Thyroid gland (tissue), 4 donors: ENCODE data around the gene DDA1. TPM values are rescaled to one million over a fixed set of nuclear protein-coding genes. Genes with fewer than 3 reads are reported as not detected.

Experiments
- DNase-seq, 2 donors: peaks; one replicate each; pipeline ENCODE4 v3.0.0-alpha.2; 2019
- H3K27ac ChIP-seq, 3 donors: fragments of 200-600 bp; sonication (generic); 1 replicate in 2 of 3; 2 replicates in 1 of 3; pipeline ENCODE4 v1.5.1; 2016 to 2019; ENCODE audit warnings: mild to moderate bottlenecking in 1 of 3, moderate library complexity in 1 of 3
- H3K27me3 ChIP-seq: fragments of 200-600 bp; sonication (generic); one replicate; pipeline ENCODE4 v1.5.1; 2019
- H3K36me3 ChIP-seq, 2 donors: fragments of 200-600 bp; sonication (generic); one replicate each; pipeline ENCODE4 v1.5.1; 2016 to 2019
- H3K4me1 ChIP-seq, 2 donors: fragments of 200-600 bp; sonication (generic); one replicate each; pipeline ENCODE4 v1.5.1; 2017 to 2019
- H3K4me3 ChIP-seq, 3 donors: fragments of 200-600 bp; sonication (generic); replicated peaks in 1 of 3; 1 replicate in 2 of 3; 2 replicates in 1 of 3; pipeline ENCODE4 v1.5.1; 2016; ENCODE audit warnings: mild to moderate bottlenecking in 1 of 3
- H3K9me3 ChIP-seq: fragments of 200-600 bp; sonication (generic); one replicate; pipeline ENCODE4 v1.5.1; 2017
- POLR2A ChIP-seq, 2 donors: fragments of 450-650 bp; IDR thresholded peaks; one replicate each; pipeline ENCODE4 v1.6.1; 2017; ENCODE audit warnings: antibody characterized with exemption in 2 of 2, mild to moderate bottlenecking in 2 of 2, moderate library complexity in 1 of 2
- WGBS, 2 donors: methylation state at CpG; one replicate each; pipeline ENCODE4 v1.1.5; 2017; 5-methylcytosine and 5-hydroxymethylcytosine counted together
- intact Hi-C: fragments of 100-400 bp; cut with DNase I; formaldehyde crosslinking; loops from one replicate; pipeline ENCODE4 v1.15.1; 2023
- total RNA-seq, 4 donors: library from RNA; depleted of rRNA; stranded (reverse); fragments of >200 nt; gene quantifications; one replicate each; pipeline ENCODE4 v1.2.3, GENCODE V29; 2016
- TF ChIP-seq, protein P1 (sequence below), 6 experiments: fragments of 200-600 bp in 3 of 6; fragments of 450-650 bp in 3 of 6; sonication (generic) in 3 of 6; IDR thresholded peaks; one replicate each; pipeline ENCODE4 v1.5.1; 2016 to 2019; ENCODE audit warnings: antibody characterized with exemption in 6 of 6, mild to moderate bottlenecking in 2 of 6, inconsistent platforms in 1 of 6, moderate library complexity in 1 of 6

Gene DDA1
- total RNA-seq, 4 donors from 2014 or later = 14.5 to 40.4 (median 20.1) TPM

DNA sequence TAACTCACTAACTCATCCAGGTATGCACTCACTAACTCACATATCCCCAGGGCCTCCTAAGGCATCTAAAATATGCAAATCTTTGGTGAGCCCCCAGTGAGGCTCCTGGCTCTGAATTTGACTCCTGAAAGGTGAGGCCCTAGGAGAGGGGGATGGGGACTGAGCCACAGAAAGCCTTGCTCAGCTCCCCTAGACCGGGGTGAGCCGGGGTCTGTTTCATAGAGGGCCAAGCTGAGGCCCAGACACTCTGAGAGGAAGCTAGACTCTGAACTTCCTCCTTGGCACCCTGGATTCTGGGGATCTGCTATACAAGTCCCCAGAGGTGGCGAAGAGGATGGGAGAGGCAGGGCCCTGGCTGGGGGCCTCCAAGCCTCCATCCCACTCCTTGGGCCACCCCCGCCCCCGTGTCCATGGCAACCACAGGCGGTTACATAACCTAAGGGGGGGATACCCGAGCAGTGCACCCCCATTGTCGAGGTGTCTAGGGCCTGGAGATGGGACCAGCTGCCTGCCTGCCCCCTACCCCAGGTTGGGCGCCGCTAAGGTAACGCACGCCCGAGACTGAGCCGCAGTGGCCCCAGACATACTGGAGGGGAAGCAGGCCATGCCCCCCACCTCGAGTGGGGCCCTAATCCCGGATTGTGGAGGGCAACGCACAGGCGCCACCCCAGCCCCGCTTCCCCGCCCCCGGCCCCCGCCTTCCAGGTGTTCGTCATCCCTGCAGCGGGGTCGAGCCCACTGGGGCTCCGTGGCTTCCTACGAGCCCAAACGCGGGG is 6.8 kb upstream of the DDA1 start:
- no peak for TF ChIP-seq POLR2A (IDR thresholded peaks at IDR 0.05)
- TF ChIP-seq, protein P1, sequence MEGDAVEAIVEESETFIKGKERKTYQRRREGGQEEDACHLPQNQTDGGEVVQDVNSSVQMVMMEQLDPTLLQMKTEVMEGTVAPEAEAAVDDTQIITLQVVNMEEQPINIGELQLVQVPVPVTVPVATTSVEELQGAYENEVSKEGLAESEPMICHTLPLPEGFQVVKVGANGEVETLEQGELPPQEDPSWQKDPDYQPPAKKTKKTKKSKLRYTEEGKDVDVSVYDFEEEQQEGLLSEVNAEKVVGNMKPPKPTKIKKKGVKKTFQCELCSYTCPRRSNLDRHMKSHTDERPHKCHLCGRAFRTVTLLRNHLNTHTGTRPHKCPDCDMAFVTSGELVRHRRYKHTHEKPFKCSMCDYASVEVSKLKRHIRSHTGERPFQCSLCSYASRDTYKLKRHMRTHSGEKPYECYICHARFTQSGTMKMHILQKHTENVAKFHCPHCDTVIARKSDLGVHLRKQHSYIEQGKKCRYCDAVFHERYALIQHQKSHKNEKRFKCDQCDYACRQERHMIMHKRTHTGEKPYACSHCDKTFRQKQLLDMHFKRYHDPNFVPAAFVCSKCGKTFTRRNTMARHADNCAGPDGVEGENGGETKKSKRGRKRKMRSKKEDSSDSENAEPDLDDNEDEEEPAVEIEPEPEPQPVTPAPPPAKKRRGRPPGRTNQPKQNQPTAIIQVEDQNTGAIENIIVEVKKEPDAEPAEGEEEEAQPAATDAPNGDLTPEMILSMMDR (IDR thresholded peaks at IDR 0.05) = no peak
- Histone ChIP-seq H3K27ac (peak overlapping the region in 2 of 3 donors; percentile 90 to 91), H3K4me1 (peaks cover 36 to 37% of the 10 kb centered on the region in 2 donors), H3K27me3 (no peaks in the 10 kb centered on the region), H3K4me3 (peak overlapping the region in 2 of 3 donors; percentile 17 to 75), H3K36me3 (peaks cover 0 to 2% of the 10 kb centered on the region in 2 donors), H3K9me3 (no peaks in the 10 kb centered on the region)
- DNase-seq = peak in 1 of 2 donors; percentile 24
- WGBS, 2 donors = 12 to 40% methylated on average over 2 to 7 of the region's 29 CpGs
- intact Hi-C loops = no loop called here

DNA sequence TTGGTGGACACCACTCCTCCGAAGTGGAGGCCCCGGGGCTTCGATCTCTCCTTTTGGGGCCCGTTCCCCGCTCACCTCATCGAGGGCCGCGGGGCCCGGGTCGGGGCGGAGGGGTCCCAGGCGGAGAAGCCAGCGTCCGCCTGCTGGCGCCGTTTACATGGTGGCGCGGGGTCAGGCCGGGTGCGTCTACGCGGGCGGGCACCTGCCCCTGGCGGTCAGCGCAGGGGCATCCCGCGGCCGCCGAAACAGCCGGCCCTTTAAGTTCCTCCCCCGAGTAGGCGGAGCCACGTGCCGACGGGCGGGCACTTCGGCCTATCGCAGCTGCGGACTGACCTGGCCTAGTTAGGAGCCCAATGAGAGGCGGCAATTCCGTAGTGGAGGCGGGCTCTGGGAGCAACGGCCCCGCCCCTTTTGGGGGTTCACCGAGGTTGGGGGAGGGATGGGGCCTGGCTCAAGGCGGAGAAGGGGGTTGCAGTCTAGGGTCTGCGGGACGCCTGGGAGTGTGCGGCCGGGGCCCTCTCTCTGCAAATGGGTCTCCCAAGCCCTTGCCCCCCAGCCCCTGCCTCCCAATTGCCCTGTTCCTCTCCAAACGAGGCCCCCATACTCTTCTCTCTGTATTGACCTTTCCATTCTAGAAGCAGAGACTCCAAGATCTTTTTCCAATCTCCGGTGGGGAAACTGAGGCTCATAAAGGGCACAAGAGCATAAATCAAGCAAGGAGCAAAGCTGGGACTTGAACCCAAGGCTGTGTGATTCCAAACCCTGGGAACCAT is 6.0 kb upstream of the DDA1 start, which contains the start of gene ABHD8:
TSS of gene ABHD8 (minus strand) at position 259 of the 773 bp plus-strand sequence. CDS start 1,809 bp downstream, outside the sequence.
- Histone ChIP-seq H3K4me3 (peak within 1 kb of the TSS in 2 of 3 donors; percentile 17 to 75), H3K27ac (peak within 1 kb of the TSS; percentile 64 to 91 (median 90)), H3K36me3 (peaks cover 0 to 2% of the 10 kb centered on the region in 2 donors), H3K9me3 (no peaks in the 10 kb centered on the region), H3K4me1 (peaks cover 36 to 37% of the 10 kb centered on the region in 2 donors), H3K27me3 (no peaks in the 10 kb centered on the region)
- peak in 1 of 2 donors; percentile 79 for TF ChIP-seq POLR2A (IDR thresholded peaks at IDR 0.05)
- TF ChIP-seq, protein P1 (IDR thresholded peaks at IDR 0.05) = peak; percentile 49 to 86 (median 70)
- WGBS, 2 donors = 2 to 4% methylated on average over 7 to 19 of the region's 52 CpGs
- intact Hi-C loops = no loop called here
- peak; percentile 96 to 98 for DNase-seq

DNA sequence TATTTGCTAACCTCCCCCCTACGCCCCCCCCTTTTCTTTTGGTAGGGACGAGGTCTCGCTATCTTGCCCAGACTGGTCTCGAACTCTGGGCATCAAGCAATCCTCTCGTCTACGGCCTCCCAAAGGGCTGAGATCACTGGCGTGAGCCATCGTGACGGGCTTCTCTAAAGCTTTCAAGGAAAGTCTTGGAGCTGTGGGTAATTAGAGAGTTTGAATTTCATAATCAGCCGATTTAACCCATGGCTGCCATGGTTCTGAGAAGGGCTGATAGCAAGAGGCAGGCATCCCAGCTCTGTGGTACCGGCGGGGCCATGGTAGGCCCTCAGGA is 5.5 kb upstream of the DDA1 start:
- 11 to 33% methylated on average over 12 of the region's 12 CpGs for WGBS, 2 donors
- intact Hi-C loops = no loop called here
- Histone ChIP-seq H3K27me3 (no peaks in the 10 kb centered on the region), H3K27ac (peak overlapping the region; percentile 64 to 91 (median 90)), H3K4me1 (peaks cover 36 to 37% of the 10 kb centered on the region in 2 donors), H3K36me3 (peaks cover 0 to 2% of the 10 kb centered on the region in 2 donors), H3K4me3 (peak overlapping the region in 1 of 3 donors; percentile 75), H3K9me3 (no peaks in the 10 kb centered on the region)
- peak; percentile 35 to 47 for DNase-seq
- no peak for TF ChIP-seq POLR2A (IDR thresholded peaks at IDR 0.05)
- TF ChIP-seq, protein P1 (IDR thresholded peaks at IDR 0.05) = no peak

DNA sequence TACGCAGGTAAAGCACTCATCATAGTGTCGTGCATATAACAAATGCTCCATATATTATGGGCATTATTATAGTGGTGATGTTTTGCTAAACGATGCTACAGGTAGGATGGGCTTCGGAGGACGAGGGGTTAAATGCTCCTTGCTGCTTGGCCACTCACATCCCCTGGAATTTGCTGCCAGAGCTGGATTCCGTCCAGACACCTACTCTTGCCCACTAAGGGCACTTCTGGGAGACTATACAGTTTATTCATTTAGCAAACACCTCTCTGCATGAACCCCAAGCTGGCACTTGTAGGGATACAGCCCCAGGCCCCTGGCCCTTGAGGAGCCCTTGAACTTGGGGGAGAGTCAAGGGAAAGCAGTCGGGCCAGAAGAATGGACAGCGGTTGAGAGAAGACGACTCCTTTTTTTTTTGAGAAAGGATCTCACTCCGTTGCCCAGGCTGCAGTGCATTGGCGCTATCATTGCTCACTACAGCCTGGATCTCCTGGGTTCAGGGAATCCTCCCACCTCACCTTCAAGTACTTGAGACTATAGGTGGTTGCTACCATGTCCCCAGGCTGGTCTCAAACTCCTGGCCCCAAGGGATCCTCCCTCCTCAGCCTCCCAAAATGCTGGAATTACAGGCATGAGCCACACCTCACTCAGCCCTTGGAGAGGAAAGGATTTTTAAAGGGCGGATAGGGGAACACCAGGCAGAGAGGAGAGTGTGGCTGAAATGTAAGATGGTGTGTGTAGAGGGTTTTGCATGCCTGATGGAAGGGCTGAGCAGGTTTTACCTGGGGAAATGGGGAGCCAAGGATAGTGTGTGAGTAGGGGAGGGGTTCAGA is 4.8 kb upstream of the DDA1 start:
- WGBS, 2 donors = 24 to 29% methylated on average over 12 of the region's 12 CpGs
- Histone ChIP-seq H3K27me3 (no peaks in the 10 kb centered on the region), H3K4me3 (no peak overlapping the region), H3K4me1 (peaks cover 36 to 37% of the 10 kb centered on the region in 2 donors), H3K27ac (peak overlapping the region; percentile 31 to 91 (median 90)), H3K9me3 (no peaks in the 10 kb centered on the region), H3K36me3 (peaks cover 0 to 2% of the 10 kb centered on the region in 2 donors)
- intact Hi-C loops = no loop called here
- no peak for TF ChIP-seq POLR2A (IDR thresholded peaks at IDR 0.05)
- TF ChIP-seq, protein P1 (IDR thresholded peaks at IDR 0.05) = no peak
- DNase-seq = peak; percentile 82 to 87
